HEK293T (cell line): ENCODE data around the gene CDH24.

Experiments
- ARNT ChIP-seq: fragments of 450-650 bp; IDR thresholded peaks from 2 replicates; pipeline ENCODE4 v1.6.1; 2017; ENCODE audit warnings: mild to moderate bottlenecking
- BHLHE40 ChIP-seq: fragments of 450-650 bp; IDR thresholded peaks from 2 replicates; pipeline ENCODE4 v1.6.1; 2016; ENCODE audit warnings: mild to moderate bottlenecking, moderate library complexity, borderline replicate concordance
- CTBP1 ChIP-seq: fragments of 450-650 bp; IDR thresholded peaks from 2 replicates; pipeline ENCODE4 v1.6.1; 2016; ENCODE audit warnings: borderline replicate concordance
- ELF4 ChIP-seq: fragments of 450-650 bp; IDR thresholded peaks from 2 replicates; pipeline ENCODE4 v1.6.1; 2017; ENCODE audit warnings: antibody characterized with exemption
- FOXA1 ChIP-seq: fragments of 450-650 bp; IDR thresholded peaks from 2 replicates; pipeline ENCODE4 v1.6.1; 2016; ENCODE audit warnings: mild to moderate bottlenecking
- FOXK2 ChIP-seq: fragments of 450-650 bp; IDR thresholded peaks from 2 replicates; pipeline ENCODE4 v1.6.1; 2016; ENCODE audit warnings: mild to moderate bottlenecking
- FOXM1 ChIP-seq: fragments of 450-650 bp; IDR thresholded peaks from 2 replicates; pipeline ENCODE4 v1.6.1; 2017; ENCODE audit warnings: mild to moderate bottlenecking, borderline replicate concordance
- L3MBTL2 ChIP-seq: fragments of 450-650 bp; conservative IDR thresholded peaks from 2 replicates; pipeline ENCODE4 v1.6.1; 2016; ENCODE audit warnings: mild to moderate bottlenecking
- NFRKB ChIP-seq: fragments of 450-650 bp; IDR thresholded peaks from 2 replicates; pipeline ENCODE4 v1.6.1; 2016; ENCODE audit warnings: mild to moderate bottlenecking, moderate library complexity
- SP1 ChIP-seq: fragments of 450-650 bp; IDR thresholded peaks from 2 replicates; pipeline ENCODE4 v1.6.1; 2017
- SUZ12 ChIP-seq: fragments of 450-650 bp; IDR thresholded peaks from 2 replicates; pipeline ENCODE4 v1.6.1; 2016; ENCODE audit warnings: mild to moderate bottlenecking
- TF ChIP-seq, protein P1 (sequence below): fragments of 450-650 bp; IDR thresholded peaks from 2 replicates; pipeline ENCODE4 v1.6.1; 2016

DNA sequence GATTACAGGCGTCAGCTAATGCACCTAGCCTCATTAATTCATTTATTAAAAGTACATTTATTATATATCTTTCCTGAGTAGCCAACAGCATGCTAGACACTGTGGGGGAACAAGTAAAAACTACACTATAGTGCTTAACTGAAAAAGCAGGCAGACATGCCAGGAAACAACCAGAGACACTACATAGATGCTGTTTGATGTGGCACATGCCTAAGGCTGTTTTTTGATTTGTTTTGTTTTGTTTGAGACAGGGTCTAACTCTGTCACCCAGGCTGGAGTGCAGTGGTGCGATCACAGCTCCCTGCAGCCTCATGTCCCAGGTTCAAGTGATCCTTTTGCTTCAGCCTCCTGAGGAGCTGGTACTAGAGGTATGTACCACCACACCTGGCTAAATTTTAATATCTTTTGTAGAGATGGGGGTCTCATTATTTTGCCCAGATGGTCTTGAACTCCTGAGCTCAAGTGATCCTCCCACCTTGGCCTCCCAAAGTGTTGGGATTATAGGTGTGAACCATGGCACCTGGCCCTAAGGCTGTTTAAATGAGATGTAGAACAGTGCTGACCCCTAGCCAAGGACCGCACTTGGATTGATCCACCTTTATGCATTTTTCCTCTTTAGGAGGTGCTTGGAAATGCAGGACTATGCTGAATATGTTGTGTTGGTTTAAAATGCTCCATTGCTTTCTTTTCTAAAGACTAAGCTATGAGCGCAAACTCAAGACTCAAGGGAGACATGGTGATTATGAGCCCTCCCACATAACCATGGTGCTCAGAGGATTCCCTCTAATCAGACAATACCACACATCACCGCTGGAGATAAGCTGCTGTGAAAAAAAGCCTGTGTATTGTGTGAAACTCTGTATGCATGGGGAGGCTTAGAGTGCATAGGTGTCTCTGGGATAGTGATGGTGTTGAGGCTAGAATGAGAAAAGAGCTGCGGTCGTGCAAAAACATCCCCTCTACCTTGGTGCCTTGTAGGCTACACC, 36.9 kb downstream of the CDH24 start:
- no peak for TF ChIP-seq FOXA1
- TF ChIP-seq FOXK2 = no peak
- no peak for TF ChIP-seq SP1
- TF ChIP-seq L3MBTL2 = no peak
- no peak for TF ChIP-seq FOXM1
- TF ChIP-seq SUZ12 = no peak
- TF ChIP-seq ELF4 = no peak
- TF ChIP-seq, protein P1, sequence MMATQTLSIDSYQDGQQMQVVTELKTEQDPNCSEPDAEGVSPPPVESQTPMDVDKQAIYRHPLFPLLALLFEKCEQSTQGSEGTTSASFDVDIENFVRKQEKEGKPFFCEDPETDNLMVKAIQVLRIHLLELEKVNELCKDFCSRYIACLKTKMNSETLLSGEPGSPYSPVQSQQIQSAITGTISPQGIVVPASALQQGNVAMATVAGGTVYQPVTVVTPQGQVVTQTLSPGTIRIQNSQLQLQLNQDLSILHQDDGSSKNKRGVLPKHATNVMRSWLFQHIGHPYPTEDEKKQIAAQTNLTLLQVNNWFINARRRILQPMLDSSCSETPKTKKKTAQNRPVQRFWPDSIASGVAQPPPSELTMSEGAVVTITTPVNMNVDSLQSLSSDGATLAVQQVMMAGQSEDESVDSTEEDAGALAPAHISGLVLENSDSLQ = no peak
- no peak for TF ChIP-seq BHLHE40
- no peak for TF ChIP-seq CTBP1
- no peak for TF ChIP-seq ARNT
- no peak for TF ChIP-seq NFRKB
